WI38 (cell line): ENCODE measurements around the gene CDH20.

Source experiments
- H3K4me3 ChIP-seq: 2 replicates; pipeline ENCODE4 v1.5.1; 2011; ENCODE audit warnings: low read depth, mild to moderate bottlenecking, control low read depth, low read length
- CTCF ChIP-seq: IDR thresholded peaks from 2 replicates; pipeline ENCODE4 v1.5.1; 2012; ENCODE audit warnings: low read depth, mild to moderate bottlenecking, control low read depth, low read length

Gene CDH20

GRCh38 chr18:61544178-61544577, 210.9 kb downstream of the CDH20 start:
- H3K4me3 ChIP-seq = no peak overlapping the region
- TF ChIP-seq CTCF = no peak

GRCh38 chr18:61545281-61546245, 212.3 kb downstream of the CDH20 start:
- TF ChIP-seq CTCF = no peak
- H3K4me3 ChIP-seq = no peak overlapping the region

GRCh38 chr18:61546590-61546989, 213.4 kb downstream of the CDH20 start:
- H3K4me3 ChIP-seq = no peak overlapping the region
- no peak for TF ChIP-seq CTCF

GRCh38 chr18:61549416-61549815, 216.2 kb downstream of the CDH20 start:
- no peak for TF ChIP-seq CTCF

GRCh38 chr18:61549889-61550288, 216.7 kb downstream of the CDH20 start:
- TF ChIP-seq CTCF = no peak
- H3K4me3 ChIP-seq = no peak overlapping the region

More at GRCh38 chr18:61549416-61549815, 216.2 kb downstream of the CDH20 start:
- no peak overlapping the region for H3K4me3 ChIP-seq

- H3K4me3 ChIP-seq = no peak overlapping the region
- TF ChIP-seq CTCF = peak; percentile 87
These were observed 218.4 kb downstream of the CDH20 start for GRCh38 chr18:61551586-61551985.

GRCh38 chr18:61553045-61553659, 219.9 kb downstream of the CDH20 start:
- no peak for TF ChIP-seq CTCF
- no peak overlapping the region for H3K4me3 ChIP-seq
